ENCODE data around the gene NFATC2. TPM values are rescaled to one million over a fixed set of nuclear protein-coding genes. Genes with fewer than 3 reads are reported as not detected.

The NFATC2 gene
- total and polyA plus RNA-seq, 2 of the 8 experiments (the other 6 are each of a cell fraction or from before 2014, with no cell fraction given), result 0.27 to 0.91 TPM

GRCh38 chr20:51498765-51499540 lies 43.6 kb downstream of the NFATC2 start:
- H3K9ac ChIP-seq (replicated peaks in 1 of 4; ENCODE audit: extremely low read depth in 1 of 4, low read depth in 3 of 4, low read length in 3 of 4), result no peak overlapping the region
- H3K4me1 ChIP-seq (replicated peaks in 1 of 4; ENCODE audit: control insufficient read depth in 3 of 4, insufficient read depth in 4 of 4, low read length in 3 of 4), result peaks cover 0 to 3% (median under 1%) of the 10 kb centered on the region in 4 experiments; a peak in 1 of 7 replicates
- H4K20me1 ChIP-seq (replicated peaks in 1 of 2; ENCODE audit: control insufficient read depth in 1 of 2, insufficient read depth in 2 of 2, low read length in 2 of 2), result no peaks in the 10 kb centered on the region
- 84% methylated on average over 9 of the region's 11 CpGs; no CpG with 5 or more reads in 1 of the 2 experiments for WGBS, 2 experiments (ENCODE audit: extremely low coverage in 1 of 2, insufficient coverage in 1 of 2, insufficient read length in 1 of 2, insufficient replicate concordance in 2 of 2, low coverage in 1 of 2, low lambda C conversion rate in 2 of 2, missing lambda C conversion rate in 1 of 2)
- no peak overlapping the region for H3K4me3 ChIP-seq (ENCODE audit: extremely low read depth in 1 of 4, insufficient read depth in 2 of 4, low read depth in 3 of 4, low read length in 4 of 4)
- H3K18ac ChIP-seq (ENCODE audit: extremely low read depth, low read length), result no peak overlapping the region
- no peaks in the 10 kb centered on the region for H3K27me3 ChIP-seq (replicated peaks in 1 of 4; ENCODE audit: control insufficient read depth in 3 of 4, extremely low read depth in 1 of 4, insufficient read depth in 3 of 4, low read length in 3 of 4)
- H3K14ac ChIP-seq (ENCODE audit: insufficient read length), result no peak overlapping the region
- no peaks in the 10 kb centered on the region for H3K9me3 ChIP-seq (ENCODE audit: insufficient read depth in 2 of 2, low read depth in 1 of 2, low read length in 1 of 2)
- H4K8ac ChIP-seq (ENCODE audit: extremely low read depth, insufficient read depth, low read length), result no peak overlapping the region
- FAIRE-seq (no peak), DNase-seq (ENCODE audit: low read depth in 1 of 2, low spot score in 2 of 2) (no peak)
- no peak overlapping the region for H2AFZ ChIP-seq (ENCODE audit: low read length)
- no peak overlapping the region for H2AK5ac ChIP-seq (ENCODE audit: low read depth, low read length)
- POLR2A ChIA-PET (ENCODE audit: partially characterized antibody), result no interaction called here
- H2BK5ac ChIP-seq (ENCODE audit: low read depth, low read length), result no peak overlapping the region
- no peak overlapping the region for H2BK15ac ChIP-seq (ENCODE audit: low read length)
- H3K27ac ChIP-seq (ENCODE audit: low read depth, low read length), result no peak overlapping the region
- no peak overlapping the region for H2BK12ac ChIP-seq (ENCODE audit: low read depth, low read length)
- H3K79me2 ChIP-seq (ENCODE audit: control insufficient read depth in 1 of 2, insufficient read depth in 2 of 2, low read length in 2 of 2), result no peaks in the 10 kb centered on the region
- H2BK20ac ChIP-seq (ENCODE audit: low read length), result no peak overlapping the region
- H3K23me2 ChIP-seq (ENCODE audit: low read depth, low read length), result no peaks in the 10 kb centered on the region
- H4K5ac ChIP-seq (ENCODE audit: insufficient read length, low read depth, low read length), result no peak overlapping the region
- H4K91ac ChIP-seq (replicated peaks; ENCODE audit: insufficient read length, low read length), result no peak overlapping the region
- no peak overlapping the region for H3K4me2 ChIP-seq (ENCODE audit: insufficient read depth in 1 of 2, low read depth in 2 of 2, low read length in 2 of 2)
- no peak overlapping the region for H2BK120ac ChIP-seq (replicated peaks; ENCODE audit: low read depth, low read length)
- no peak overlapping the region for H3K4ac ChIP-seq (replicated peaks; ENCODE audit: insufficient read length, low read depth, low read length)
- H3K56ac ChIP-seq (replicated peaks; ENCODE audit: insufficient read length, low read depth, low read length), result no peak overlapping the region
- H3K79me1 ChIP-seq (ENCODE audit: low read depth, low read length), result no peaks in the 10 kb centered on the region
- CTCF ChIA-PET (ENCODE audit: partially characterized antibody), result interaction anchor here (1.1 to 1.5 kb wide), 3 partner anchors 9 to 87 kb away, joined by 3 to 4 read pairs (median 4); no protein-coding TSS in a partner anchor
- no peaks in the 10 kb centered on the region for H3K36me3 ChIP-seq (ENCODE audit: control insufficient read depth in 2 of 4, insufficient read depth in 4 of 4, low read length in 3 of 4)
- H3K23ac ChIP-seq (ENCODE audit: insufficient read length), result no peak overlapping the region
- TF ChIP-seq SP2 (IDR thresholded peaks at IDR 0.05; ENCODE audit: low read length) (no peak), POLR2AphosphoS5 (IDR thresholded peaks at IDR 0.05; ENCODE audit: low read depth, low read length) (no peak), SAP30 (IDR thresholded peaks at IDR 0.05; ENCODE audit: insufficient read depth, insufficient replicate concordance, low read length) (no peak), CTBP2 (IDR thresholded peaks at IDR 0.05; ENCODE audit: borderline replicate concordance, insufficient read depth, insufficient read length, low read length) (no peak), KDM5A (IDR thresholded peaks at IDR 0.05; ENCODE audit: low read length) (no peak), GTF2F1 (IDR thresholded peaks at IDR 0.05; ENCODE audit: borderline replicate concordance, low read depth, low read length) (no peak), POU5F1 (IDR thresholded peaks at IDR 0.05; ENCODE audit: low read depth, low read length) (no peak), CBX8 (IDR thresholded peaks at IDR 0.05; ENCODE audit: borderline replicate concordance, low read depth, low read length) (no peak), EP300 (IDR thresholded peaks at IDR 0.05; ENCODE audit: borderline replicate concordance in 1 of 2, low read depth in 2 of 2, low read length in 2 of 2) (no peak)
